Tibial artery (tissue), 4 donors: Measurements from ENCODE around the gene GABRG3.

Source experiments
- DNase-seq, 2 donors: peaks; one replicate each; pipeline ENCODE4 v3.0.0-alpha.2; 2019
- H3K27ac ChIP-seq, 2 donors: fragments of 200-600 bp; sonication (generic) in 1 of 2; 1 replicate in 1 of 2; 2 replicates in 1 of 2; pipeline ENCODE4 v1.5.1; 2018 to 2019; ENCODE audit warnings: mild to moderate bottlenecking in 1 of 2
- H3K27me3 ChIP-seq, 2 donors: fragments of 200-600 bp; sonication (generic) in 1 of 2; one replicate each; pipeline versions ENCODE4 v1.5.1 to v1.6.0; 2016 to 2019
- H3K36me3 ChIP-seq, 3 donors: fragments of 200-600 bp; sonication (generic) in 2 of 3; one replicate each; pipeline ENCODE4 v1.5.1; 2016 to 2019; ENCODE audit warnings: mild to moderate bottlenecking in 2 of 3
- H3K4me1 ChIP-seq, 4 donors: fragments of 200-600 bp; sonication (generic) in 2 of 4; 1 replicate in 3 of 4; 2 replicates in 1 of 4; pipeline ENCODE4 v1.5.1; 2016 to 2019
- H3K4me3 ChIP-seq, 2 donors: fragments of 200-600 bp; sonication (generic) in 1 of 2; 1 replicate in 1 of 2; 2 replicates in 1 of 2; pipeline ENCODE4 v1.5.1; 2018 to 2019; ENCODE audit warnings: mild to moderate bottlenecking in 2 of 2
- H3K9me3 ChIP-seq, 3 donors: fragments of 200-600 bp; sonication (generic) in 1 of 3; one replicate each; pipeline ENCODE4 v1.5.1; 2016 to 2019
- CTCF ChIP-seq, 2 experiments: fragments of 200-600 bp in 1 of 2; fragments of 450-650 bp in 1 of 2; IDR thresholded peaks; one replicate each; pipeline ENCODE4 v1.5.1; 2017 to 2019; ENCODE audit warnings: antibody characterized with exemption in 2 of 2, mild to moderate bottlenecking in 1 of 2, moderate library complexity in 1 of 2
- intact Hi-C: fragments of 100-400 bp; cut with DNase I; formaldehyde crosslinking; loops from one replicate; pipeline ENCODE4 v1.15.0; 2023; ENCODE audit warnings: low total_unique reads

The GABRG3 gene

GRCh38 chr15:27250223-27250622 is 279.2 kb downstream of the GABRG3 start:
- no peaks in the 10 kb centered on the region for H3K36me3 ChIP-seq
- no peak overlapping the region for H3K27ac ChIP-seq
- no peak overlapping the region for H3K4me3 ChIP-seq
- intact Hi-C loops: no loop called here
- H3K4me1 ChIP-seq: no peaks in the 10 kb centered on the region
- no peaks in the 10 kb centered on the region for H3K27me3 ChIP-seq
- no peaks in the 10 kb centered on the region for H3K9me3 ChIP-seq
- no peak for TF ChIP-seq CTCF (IDR thresholded peaks at IDR 0.05)
- no peak for DNase-seq

- intact Hi-C loops: no loop called here
- no peaks in the 10 kb centered on the region for H3K9me3 ChIP-seq
- TF ChIP-seq CTCF (IDR thresholded peaks at IDR 0.05): no peak
Measured at GRCh38 chr15:27254055-27254454, 283.1 kb downstream of the GABRG3 start.

GRCh38 chr15:27254801-27255200 is 283.8 kb downstream of the GABRG3 start:
- H3K4me1 ChIP-seq: no peaks in the 10 kb centered on the region
- no peak overlapping the region for H3K4me3 ChIP-seq
- H3K36me3 ChIP-seq: no peaks in the 10 kb centered on the region
- DNase-seq: no peak
- intact Hi-C loops: no loop called here
- no peaks in the 10 kb centered on the region for H3K9me3 ChIP-seq
- no peak overlapping the region for H3K27ac ChIP-seq
- no peak for TF ChIP-seq CTCF (IDR thresholded peaks at IDR 0.05)
- no peaks in the 10 kb centered on the region for H3K27me3 ChIP-seq

More at GRCh38 chr15:27254055-27254454, 283.1 kb downstream of the GABRG3 start:
- DNase-seq: no peak
- no peaks in the 10 kb centered on the region for H3K27me3 ChIP-seq
- no peaks in the 10 kb centered on the region for H3K4me1 ChIP-seq
- H3K27ac ChIP-seq: no peak overlapping the region
- H3K4me3 ChIP-seq: no peak overlapping the region
- no peaks in the 10 kb centered on the region for H3K36me3 ChIP-seq

- intact Hi-C loops: no loop called here
- H3K9me3 ChIP-seq: no peaks in the 10 kb centered on the region
- no peak for TF ChIP-seq CTCF (IDR thresholded peaks at IDR 0.05)
- no peaks in the 10 kb centered on the region for H3K36me3 ChIP-seq
- H3K27me3 ChIP-seq: no peaks in the 10 kb centered on the region
- H3K4me1 ChIP-seq: no peaks in the 10 kb centered on the region
- H3K4me3 ChIP-seq: no peak overlapping the region
- DNase-seq: no peak
- no peak overlapping the region for H3K27ac ChIP-seq
Measured at GRCh38 chr15:27256446-27256845, 285.5 kb downstream of the GABRG3 start.

- no peak for TF ChIP-seq CTCF (IDR thresholded peaks at IDR 0.05)
- H3K9me3 ChIP-seq: no peaks in the 10 kb centered on the region
- no peak overlapping the region for H3K27ac ChIP-seq
- no peak for DNase-seq
- H3K36me3 ChIP-seq: no peaks in the 10 kb centered on the region
- H3K27me3 ChIP-seq: no peaks in the 10 kb centered on the region
- intact Hi-C loops: no loop called here
- H3K4me3 ChIP-seq: no peak overlapping the region
- H3K4me1 ChIP-seq: no peaks in the 10 kb centered on the region
Measured at GRCh38 chr15:27258287-27258686, 287.3 kb downstream of the GABRG3 start.

- no peak for TF ChIP-seq CTCF (IDR thresholded peaks at IDR 0.05)
- DNase-seq: no peak
- intact Hi-C loops: no loop called here
- H3K27ac ChIP-seq: no peak overlapping the region
- no peak overlapping the region for H3K4me3 ChIP-seq
- no peaks in the 10 kb centered on the region for H3K9me3 ChIP-seq
- no peaks in the 10 kb centered on the region for H3K27me3 ChIP-seq
- H3K36me3 ChIP-seq: no peaks in the 10 kb centered on the region
- no peaks in the 10 kb centered on the region for H3K4me1 ChIP-seq
Measured at GRCh38 chr15:27260523-27260922, 289.5 kb downstream of the GABRG3 start.
